ENCODE results near the gene TDRD12.

DNA sequence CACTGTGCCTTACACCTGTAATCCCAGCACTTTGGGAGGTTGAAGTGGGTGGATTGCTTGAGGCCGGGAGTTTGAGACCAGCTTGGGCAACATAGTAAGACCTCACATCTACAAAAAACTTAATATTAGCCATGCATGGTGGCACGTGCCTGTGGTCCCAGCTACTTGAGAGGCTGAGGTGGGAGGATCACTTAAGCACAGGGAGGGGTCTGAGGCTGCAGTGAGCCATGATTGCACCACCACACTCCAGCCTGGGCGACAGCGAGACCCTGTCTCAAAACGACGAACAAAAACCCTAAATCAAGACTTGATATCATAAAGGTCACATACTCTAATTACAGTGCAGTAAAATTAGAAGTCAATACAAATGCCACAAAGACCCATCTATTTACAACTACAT is 132.6 kb downstream of the TDRD12 start:
- TF ChIP-seq CTCF (conservative IDR thresholded peaks at IDR 0.05; ENCODE audit: low read depth in 2 of 2): no peak
- TF ChIP-seq, protein P1, sequence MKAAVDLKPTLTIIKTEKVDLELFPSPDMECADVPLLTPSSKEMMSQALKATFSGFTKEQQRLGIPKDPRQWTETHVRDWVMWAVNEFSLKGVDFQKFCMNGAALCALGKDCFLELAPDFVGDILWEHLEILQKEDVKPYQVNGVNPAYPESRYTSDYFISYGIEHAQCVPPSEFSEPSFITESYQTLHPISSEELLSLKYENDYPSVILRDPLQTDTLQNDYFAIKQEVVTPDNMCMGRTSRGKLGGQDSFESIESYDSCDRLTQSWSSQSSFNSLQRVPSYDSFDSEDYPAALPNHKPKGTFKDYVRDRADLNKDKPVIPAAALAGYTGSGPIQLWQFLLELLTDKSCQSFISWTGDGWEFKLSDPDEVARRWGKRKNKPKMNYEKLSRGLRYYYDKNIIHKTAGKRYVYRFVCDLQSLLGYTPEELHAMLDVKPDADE (IDR thresholded peaks at IDR 0.05): no peak
- no peak for TF ChIP-seq EZH2 (IDR thresholded peaks at IDR 0.05; ENCODE audit: low read depth, unreplicated experiment)
- no peak for TF ChIP-seq POLR2AphosphoS5 (IDR thresholded peaks at IDR 0.05; ENCODE audit: low read depth)
- TF ChIP-seq NANOG (IDR thresholded peaks at IDR 0.05; ENCODE audit: borderline replicate concordance): no peak
- TF ChIP-seq CREB1 (CRISPR knock-in tag; IDR thresholded peaks at IDR 0.05; ENCODE audit: low read depth): no peak
- TF ChIP-seq ZNF114 (CRISPR knock-in tag; IDR thresholded peaks at IDR 0.05): no peak
- TF ChIP-seq REST (IDR thresholded peaks at IDR 0.05; ENCODE audit: unreplicated experiment): no peak
- TF ChIP-seq EZH2phosphoT487 (IDR thresholded peaks at IDR 0.05; ENCODE audit: unreplicated experiment): no peak
- no peak for TF ChIP-seq JUNB (IDR thresholded peaks at IDR 0.05; ENCODE audit: unreplicated experiment)
- no peak for TF ChIP-seq ZNF331 (CRISPR knock-in tag; IDR thresholded peaks at IDR 0.05; ENCODE audit: low read depth)
- no peak for TF ChIP-seq STAT1 (IDR thresholded peaks at IDR 0.05; ENCODE audit: unreplicated experiment)
